Mammary epithelial cell (primary cell): ENCODE results near the gene AKAP6.

Experiments
- CTCF ChIP-seq, 2 donors: IDR thresholded peaks in 1 of 2; conservative IDR thresholded peaks in 1 of 2; 2 replicates each; pipeline ENCODE4 v1.5.1; 2011 to 2012; ENCODE audit warnings: inconsistent platforms in 2 of 2, low read length in 2 of 2, mild to moderate bottlenecking in 2 of 2, control low read depth in 1 of 2, low read depth in 1 of 2; ENCODE audit not compliant: insufficient read depth in 1 of 2; ENCODE audit errors: extremely low read depth in 1 of 2
- EZH2 ChIP-seq: IDR thresholded peaks from 2 replicates; pipeline ENCODE4 v1.6.1; 2012; ENCODE audit warnings: low read length, inconsistent platforms, borderline replicate concordance

- TF ChIP-seq CTCF (conservative IDR thresholded peaks at IDR 0.05 in 1 of 2, IDR thresholded peaks at IDR 0.05 in 1 of 2; ENCODE audit: extremely low read depth in 1 of 2, insufficient read depth in 1 of 2, low read depth in 1 of 2, low read length in 2 of 2) (no peak), EZH2 (no peak)
These were observed 46.6 kb downstream of the AKAP6 start for GRCh38 chr14:32375663-32376062.
